Activated T-cell treated with anti-CD3 and anti-CD28 coated beads, Interleukin-2, amount 50 U/mL, for 4 hours (primary cell): ENCODE data around the gene UBASH3B. TPM values are rescaled to one million over a fixed set of nuclear protein-coding genes. Genes with fewer than 3 reads are reported as not detected.

Source experiments
- ATAC-seq, 2 donors: fragments of 200-7000 bp; cut with Tn5 transposase; one replicate each; pipeline ENCODE4 v1.10.0; 2021
- DNase-seq: peaks from one replicate; pipeline ENCODE4 v3.0.0-alpha.2; 2020
- H3K27me3 Mint-ChIP-seq: one replicate; pipeline ENCODE4 v1.8.0; 2021; ENCODE audit warnings: low read depth, mixed read lengths
- H3K36me3 Mint-ChIP-seq: one replicate; pipeline ENCODE4 v1.8.0; 2022; ENCODE audit warnings: mixed read lengths; ENCODE audit not compliant: insufficient read depth
- H3K4me1 Mint-ChIP-seq: one replicate; pipeline ENCODE4 v1.8.0; 2021; ENCODE audit warnings: low read depth, mixed read lengths
- H3K4me3 Mint-ChIP-seq: one replicate; pipeline ENCODE4 v1.8.0; 2021; ENCODE audit warnings: mild to moderate bottlenecking, moderate library complexity, mixed read lengths
- H3K9me3 Mint-ChIP-seq: one replicate; pipeline ENCODE4 v1.8.0; 2021; ENCODE audit warnings: mixed read lengths
- total RNA-seq, 3 donors: library from RNA; stranded (reverse); gene quantifications; one replicate each; pipeline ENCODE4 v1.2.1, GENCODE V29; 2021

Gene UBASH3B
- total RNA-seq, 3 donors from 2014 or later = 37.6 to 53.3 (median 39.9) TPM

DNA sequence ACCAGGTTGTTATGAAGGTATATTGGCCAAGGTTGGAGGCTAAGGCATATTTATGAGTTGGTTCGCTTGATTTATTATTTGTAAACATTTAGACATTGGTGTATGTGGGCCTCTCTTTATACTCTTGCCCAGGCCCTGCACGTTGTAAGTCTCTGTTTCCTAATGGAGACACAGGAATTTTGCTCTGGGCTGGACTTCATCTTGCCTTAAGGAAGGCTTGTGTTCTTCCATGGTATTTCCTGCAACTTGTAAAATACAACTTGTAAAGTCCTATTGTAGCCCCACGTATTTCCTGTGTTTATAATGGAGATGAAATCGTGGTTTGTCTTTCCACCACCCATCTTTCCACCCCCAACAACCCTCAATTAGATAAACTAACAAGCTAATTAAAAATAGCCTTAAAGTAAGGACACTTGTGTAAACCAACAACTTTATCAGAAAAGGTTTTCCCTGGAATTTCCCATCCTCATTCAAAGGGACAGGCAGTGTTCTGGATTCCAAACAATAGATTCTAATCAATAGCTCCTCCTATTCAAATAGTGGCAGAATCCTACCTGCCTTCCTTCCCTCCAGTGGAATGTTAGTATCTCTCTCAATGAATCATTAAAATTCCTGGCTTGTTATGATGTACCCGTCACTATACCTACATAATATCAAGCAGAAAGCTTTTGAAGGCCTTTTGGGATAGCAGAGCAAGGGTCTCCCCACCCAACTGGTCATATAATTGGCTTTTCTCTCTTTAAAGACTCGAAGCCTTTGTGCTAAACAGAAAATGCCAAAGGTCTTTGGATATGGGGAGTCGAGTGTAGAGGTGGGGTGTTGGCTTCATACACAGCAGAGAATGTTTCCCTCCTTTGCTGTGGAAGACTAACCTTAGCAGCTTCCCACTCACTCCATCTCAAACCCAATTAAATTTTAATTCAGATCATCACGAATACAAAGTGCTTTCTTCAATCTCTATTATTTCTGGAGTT lies 77.1 kb downstream of the UBASH3B start:
- ATAC-seq (no peak), DNase-seq (no peak)
- no peaks in the 10 kb centered on the region for H3K9me3 Mint-ChIP-seq
- H3K4me1 Mint-ChIP-seq = peaks cover 30% of the 10 kb centered on the region
- peaks cover 4% of the 10 kb centered on the region for H3K36me3 Mint-ChIP-seq
- no peak overlapping the region for H3K4me3 Mint-ChIP-seq
- no peaks in the 10 kb centered on the region for H3K27me3 Mint-ChIP-seq

DNA sequence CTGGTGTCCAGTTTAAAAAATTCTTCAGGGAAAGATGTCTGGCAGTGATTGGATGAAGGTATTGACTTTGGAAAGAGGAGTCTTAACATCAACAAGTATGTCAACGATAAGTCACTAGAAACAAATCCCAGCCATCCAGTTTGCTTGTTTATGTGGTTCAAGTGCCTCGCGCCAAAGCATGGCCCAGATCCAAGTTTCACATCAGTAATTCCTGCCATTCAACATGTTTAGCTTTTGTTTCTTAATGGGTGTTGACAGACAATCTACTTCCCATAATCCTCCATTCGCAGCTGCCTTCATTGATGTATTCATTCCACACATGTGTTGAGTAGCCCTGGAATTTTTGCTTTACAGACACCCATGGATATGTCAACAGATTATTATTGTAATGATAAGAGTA lies 77.8 kb downstream of the UBASH3B start:
- Mint-ChIP-seq H3K4me3 (no peak overlapping the region), H3K4me1 (peaks cover 23% of the 10 kb centered on the region), H3K27me3 (no peaks in the 10 kb centered on the region), H3K36me3 (peaks cover 4% of the 10 kb centered on the region), H3K9me3 (no peaks in the 10 kb centered on the region)
- DNase-seq = no peak
- ATAC-seq = no peak

DNA sequence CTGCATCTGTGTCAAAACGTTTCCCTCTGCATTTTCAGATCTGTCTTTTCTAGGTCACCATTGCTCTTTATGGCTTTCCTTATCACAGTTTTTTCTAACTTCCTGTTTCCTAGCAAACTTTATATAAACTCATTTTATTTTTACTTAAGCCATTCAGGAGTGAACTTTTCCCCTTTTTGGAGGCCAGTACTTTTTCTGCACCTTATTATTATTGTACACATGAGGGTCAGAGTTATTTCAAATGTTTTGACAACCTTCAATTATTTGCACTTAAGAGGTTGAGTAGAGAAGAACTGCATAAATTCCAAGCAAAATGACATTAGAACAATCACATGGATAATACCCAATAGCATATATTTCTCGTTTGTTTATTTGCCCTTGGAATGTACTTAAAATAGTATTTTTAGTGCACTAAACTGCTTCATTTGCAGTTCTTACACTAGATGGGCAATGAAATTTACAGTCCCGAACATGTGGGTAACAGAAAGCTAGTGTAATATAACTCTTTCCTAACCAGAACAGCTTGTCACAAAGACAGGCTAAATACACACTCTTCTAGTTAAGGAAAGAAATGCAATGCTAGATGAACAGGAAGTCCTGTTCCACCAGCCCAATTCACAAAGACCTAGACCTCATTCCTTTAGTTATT lies 79.5 kb downstream of the UBASH3B start:
- no peak for DNase-seq
- no peak for ATAC-seq
- H3K27me3 Mint-ChIP-seq = no peaks in the 10 kb centered on the region
- no peak overlapping the region for H3K4me3 Mint-ChIP-seq
- peaks cover 18% of the 10 kb centered on the region for H3K4me1 Mint-ChIP-seq
- H3K9me3 Mint-ChIP-seq = no peaks in the 10 kb centered on the region
- peaks cover 2% of the 10 kb centered on the region for H3K36me3 Mint-ChIP-seq

DNA sequence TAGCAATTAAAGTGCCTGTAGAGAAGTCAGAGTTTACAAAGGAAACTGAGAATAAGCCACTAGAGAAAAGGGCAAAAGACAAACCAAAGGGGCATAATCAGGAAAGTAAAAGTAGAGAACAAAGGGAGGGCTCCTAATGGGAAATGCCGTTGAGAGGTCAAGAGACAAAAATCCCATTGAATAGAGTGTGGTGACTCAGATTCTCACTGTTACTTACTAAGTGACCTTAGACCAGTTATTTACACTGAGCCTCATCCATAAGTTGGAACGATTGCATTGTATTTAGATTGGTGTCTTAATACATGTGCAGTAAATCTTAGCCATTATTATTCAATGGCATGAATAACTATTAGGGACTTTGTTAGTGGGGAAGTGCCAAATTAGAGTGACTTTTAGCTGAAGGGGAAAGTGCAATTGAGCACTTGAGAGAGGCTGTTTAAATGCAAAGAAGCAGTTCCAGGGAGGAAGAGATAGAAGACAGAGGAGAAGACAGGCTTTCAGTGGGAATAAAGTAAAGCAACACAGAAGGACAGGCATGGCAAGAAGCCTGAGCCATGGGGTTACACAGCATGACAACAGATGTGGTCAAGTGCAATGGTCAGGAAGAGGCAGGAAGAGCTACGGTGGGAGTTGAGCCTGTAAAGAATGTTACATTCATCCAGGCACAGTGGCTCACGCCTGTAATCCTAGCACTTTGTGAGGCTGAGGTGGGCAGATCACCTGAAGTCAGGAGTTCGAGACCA lies 82.6 kb downstream of the UBASH3B start:
- no peak for DNase-seq
- H3K9me3 Mint-ChIP-seq = no peaks in the 10 kb centered on the region
- H3K36me3 Mint-ChIP-seq = no peaks in the 10 kb centered on the region
- ATAC-seq = no peak
- no peaks in the 10 kb centered on the region for H3K27me3 Mint-ChIP-seq
- no peak overlapping the region for H3K4me3 Mint-ChIP-seq
- peaks cover 18% of the 10 kb centered on the region for H3K4me1 Mint-ChIP-seq

DNA sequence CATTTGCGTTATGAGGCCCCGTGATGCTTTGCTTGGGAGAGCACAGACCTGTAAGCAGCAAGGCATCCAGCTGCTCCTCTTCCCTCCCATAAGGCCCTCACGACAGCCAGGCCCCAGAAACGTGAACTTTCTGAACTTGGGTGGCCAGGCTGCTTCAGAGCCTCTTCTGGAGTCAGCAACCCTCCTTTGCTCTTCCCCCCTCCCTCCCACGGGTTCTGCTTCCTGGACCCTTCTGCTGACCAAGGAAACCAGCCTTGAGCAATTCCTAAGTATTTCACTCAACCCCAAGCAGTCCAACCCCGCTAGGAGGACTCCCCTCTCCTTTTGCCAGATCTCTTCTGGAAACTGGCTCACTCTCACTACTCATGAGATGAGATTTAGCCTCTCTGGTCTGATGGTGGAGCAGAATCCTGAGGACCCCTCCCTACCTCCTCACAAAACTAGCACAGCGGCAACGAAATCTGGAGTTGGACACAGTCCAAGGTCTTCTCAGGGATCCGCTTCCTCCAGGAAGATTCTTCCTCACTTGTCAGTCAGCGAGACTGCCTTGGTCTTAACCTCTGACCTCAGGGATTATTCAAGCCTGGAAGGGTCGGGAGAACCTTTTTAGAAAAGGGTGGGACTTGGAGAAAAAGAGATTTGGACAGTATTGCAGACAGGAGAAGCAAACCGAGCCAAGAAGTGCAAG lies 86.2 kb downstream of the UBASH3B start:
- Mint-ChIP-seq H3K27me3 (no peaks in the 10 kb centered on the region), H3K4me3 (no peak overlapping the region), H3K9me3 (peaks cover 5% of the 10 kb centered on the region), H3K4me1 (peaks cover 18% of the 10 kb centered on the region), H3K36me3 (no peaks in the 10 kb centered on the region)
- DNase-seq (no peak), ATAC-seq (no peak)

DNA sequence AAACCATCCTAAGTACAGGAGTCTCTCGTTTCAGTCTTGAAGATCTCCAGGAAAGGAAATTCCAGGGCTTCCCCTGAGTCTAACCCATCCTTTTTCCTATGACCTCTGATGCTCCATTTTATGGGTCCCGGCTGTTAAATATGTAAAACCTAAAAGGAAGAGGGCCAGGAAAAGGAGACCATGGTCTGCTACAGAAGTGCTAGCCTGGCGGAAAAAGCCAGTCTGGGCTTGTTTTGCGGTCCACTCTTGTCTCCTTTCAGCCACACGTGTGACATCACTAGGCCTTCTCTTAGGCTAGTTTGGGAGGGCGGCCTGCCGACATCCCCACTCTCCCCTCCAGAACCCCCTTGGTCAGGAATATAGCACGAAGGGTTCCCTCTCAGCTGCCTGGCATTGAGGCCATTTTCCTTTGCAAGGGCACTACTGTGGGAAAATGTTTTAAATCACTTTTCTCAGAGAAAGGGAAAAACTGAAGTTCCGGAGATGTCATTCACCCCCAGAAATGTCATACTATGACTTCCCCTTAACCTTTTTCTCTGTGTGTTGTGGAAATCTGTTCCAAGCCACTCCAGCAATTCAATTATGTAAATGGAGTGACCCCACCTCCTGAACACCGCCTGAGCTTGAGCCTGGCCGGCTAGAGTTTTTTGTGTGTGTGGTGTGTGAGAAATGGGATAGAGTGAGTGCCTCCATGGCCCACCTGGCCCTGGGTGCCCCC lies 86.9 kb downstream of the UBASH3B start:
- H3K36me3 Mint-ChIP-seq = no peaks in the 10 kb centered on the region
- peaks cover 18% of the 10 kb centered on the region for H3K4me1 Mint-ChIP-seq
- no peak overlapping the region for H3K4me3 Mint-ChIP-seq
- H3K27me3 Mint-ChIP-seq = no peaks in the 10 kb centered on the region
- ATAC-seq (no peak), DNase-seq (no peak)
- peaks cover 5% of the 10 kb centered on the region for H3K9me3 Mint-ChIP-seq

DNA sequence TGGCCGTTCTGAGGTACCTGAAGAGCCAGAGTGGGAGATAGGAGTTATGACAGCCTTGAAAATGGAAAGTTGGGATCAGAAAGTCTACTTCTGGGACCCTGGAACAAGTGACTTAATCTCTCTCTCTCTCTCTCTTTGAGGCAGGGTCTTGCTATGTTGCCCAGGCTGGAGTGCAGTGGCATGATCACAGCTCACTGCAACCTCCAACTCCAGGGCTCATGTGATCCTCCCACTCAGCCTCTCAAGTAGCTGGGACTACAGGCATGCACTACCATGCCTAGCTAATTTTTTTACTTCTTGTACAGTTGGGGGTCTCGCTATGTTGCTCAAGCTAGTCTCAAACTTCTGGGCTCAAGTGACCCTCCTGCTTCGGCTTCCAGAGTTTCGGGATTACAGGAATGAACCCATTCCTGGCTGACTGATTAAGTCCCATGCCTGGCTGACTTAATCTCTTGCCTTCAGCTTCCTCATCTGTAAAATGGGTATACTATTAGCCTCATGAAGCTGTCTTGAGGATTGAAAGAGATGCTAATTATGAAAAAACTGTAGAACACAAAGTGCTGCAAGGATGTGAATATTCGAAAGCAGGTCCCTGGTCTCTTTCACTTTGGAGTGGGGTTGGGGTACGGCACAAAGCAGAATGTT lies 87.7 kb downstream of the UBASH3B start:
- peaks cover 22% of the 10 kb centered on the region for H3K4me1 Mint-ChIP-seq
- no peaks in the 10 kb centered on the region for H3K36me3 Mint-ChIP-seq
- peaks cover 5% of the 10 kb centered on the region for H3K9me3 Mint-ChIP-seq
- no peak for DNase-seq
- no peak overlapping the region for H3K4me3 Mint-ChIP-seq
- peak; percentile 3 to 7 for ATAC-seq
- H3K27me3 Mint-ChIP-seq = no peaks in the 10 kb centered on the region

DNA sequence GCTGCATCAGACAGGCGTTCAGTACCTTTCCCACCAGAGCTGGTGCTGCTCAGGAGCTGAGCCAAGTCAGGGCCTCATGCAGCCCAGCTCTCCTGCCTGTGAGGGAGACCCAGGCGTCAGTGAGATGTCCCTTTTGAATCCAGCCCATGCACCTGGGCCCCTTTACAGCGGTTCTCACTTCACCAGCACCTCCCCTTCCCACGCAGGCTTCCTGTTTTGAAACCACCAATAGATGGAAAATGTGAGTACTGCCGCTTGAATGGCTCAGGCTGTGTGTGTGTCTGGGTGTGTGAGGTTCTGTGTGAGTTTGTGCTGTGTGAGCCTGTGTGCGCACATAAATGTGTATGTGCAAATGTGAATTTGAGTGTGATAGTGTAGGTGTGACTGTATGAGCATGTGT lies 88.4 kb downstream of the UBASH3B start:
- no peaks in the 10 kb centered on the region for H3K36me3 Mint-ChIP-seq
- DNase-seq (peak; percentile 73), ATAC-seq (peak; percentile 61 to 66)

DNA sequence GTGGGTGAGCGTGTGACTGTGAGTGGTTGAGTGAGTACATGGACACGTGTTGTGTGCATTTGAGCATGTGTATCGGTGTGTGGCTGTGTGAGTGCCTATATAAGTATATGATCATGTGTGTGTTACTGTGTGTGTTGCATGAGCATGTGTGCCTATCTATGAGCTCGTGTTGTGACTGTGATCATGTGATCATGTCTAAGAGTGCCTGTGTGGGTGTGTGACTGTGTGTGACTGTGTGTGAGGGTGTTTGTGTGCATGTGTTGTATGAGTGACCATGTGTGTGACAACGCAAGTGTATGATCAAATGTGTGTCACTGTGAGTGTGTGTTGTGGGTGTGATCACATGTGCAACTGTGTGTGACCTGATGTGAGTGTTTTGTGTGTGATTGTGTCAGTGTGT lies 88.8 kb downstream of the UBASH3B start:
- ATAC-seq (no peak), DNase-seq (no peak)
- no peak overlapping the region for H3K4me3 Mint-ChIP-seq
- no peaks in the 10 kb centered on the region for H3K36me3 Mint-ChIP-seq
- no peaks in the 10 kb centered on the region for H3K27me3 Mint-ChIP-seq
- H3K4me1 Mint-ChIP-seq = peaks cover 33% of the 10 kb centered on the region
- H3K9me3 Mint-ChIP-seq = peaks cover 5% of the 10 kb centered on the region

More for the DNA sequence above, 88.4 kb downstream of the UBASH3B start:
- Mint-ChIP-seq H3K9me3 (peaks cover 5% of the 10 kb centered on the region), H3K4me1 (peaks cover 29% of the 10 kb centered on the region), H3K27me3 (no peaks in the 10 kb centered on the region), H3K4me3 (no peak overlapping the region)

DNA sequence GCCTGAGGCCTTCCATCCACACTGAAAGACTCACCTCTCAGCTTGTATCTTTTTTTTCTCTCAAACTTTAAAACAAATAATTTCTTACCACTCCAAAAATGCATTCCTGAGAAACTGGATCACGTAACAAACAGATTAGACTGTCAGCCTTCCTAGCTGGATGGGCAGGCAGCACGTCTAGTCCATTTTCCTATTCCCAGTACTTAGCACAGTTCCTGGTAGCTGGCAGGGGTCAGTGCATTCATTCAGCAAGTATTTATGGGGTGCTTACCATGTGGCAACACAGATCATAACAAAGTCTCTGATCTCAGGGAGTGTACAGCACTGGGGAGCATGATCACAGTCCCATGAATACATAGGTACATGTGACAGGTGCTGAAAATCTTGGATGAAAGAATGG lies 89.6 kb downstream of the UBASH3B start:
- Mint-ChIP-seq H3K9me3 (peaks cover 5% of the 10 kb centered on the region), H3K36me3 (no peaks in the 10 kb centered on the region), H3K27me3 (no peaks in the 10 kb centered on the region), H3K4me3 (no peak overlapping the region), H3K4me1 (peaks cover 31% of the 10 kb centered on the region)
- DNase-seq (no peak), ATAC-seq (no peak)

DNA sequence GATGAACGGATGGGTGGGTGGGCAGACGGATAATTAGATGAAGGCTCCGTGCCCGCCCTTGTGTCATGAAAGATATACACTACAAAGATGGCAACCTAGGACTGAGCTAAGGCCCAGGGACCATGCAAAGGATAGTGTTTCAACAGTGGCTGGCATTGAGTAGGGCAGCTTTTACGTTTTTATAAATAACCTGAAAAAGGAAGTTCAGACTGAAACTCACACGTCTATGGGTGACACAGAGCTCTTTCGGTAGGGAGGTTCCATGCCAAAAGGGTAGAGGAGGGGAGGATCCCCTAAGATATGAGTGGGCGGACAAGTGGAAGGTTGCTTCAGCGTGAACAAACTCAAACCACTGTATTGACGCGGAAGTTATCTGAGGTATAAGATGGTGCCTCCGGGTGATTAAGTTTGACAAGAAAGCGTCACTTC lies 90.5 kb downstream of the UBASH3B start:
- Mint-ChIP-seq H3K36me3 (no peaks in the 10 kb centered on the region), H3K4me3 (peak overlapping the region; percentile 39), H3K4me1 (peaks cover 39% of the 10 kb centered on the region), H3K9me3 (peaks cover 5% of the 10 kb centered on the region), H3K27me3 (no peaks in the 10 kb centered on the region)
- ATAC-seq = peak; percentile 71 to 77
- DNase-seq = peak; percentile 57

DNA sequence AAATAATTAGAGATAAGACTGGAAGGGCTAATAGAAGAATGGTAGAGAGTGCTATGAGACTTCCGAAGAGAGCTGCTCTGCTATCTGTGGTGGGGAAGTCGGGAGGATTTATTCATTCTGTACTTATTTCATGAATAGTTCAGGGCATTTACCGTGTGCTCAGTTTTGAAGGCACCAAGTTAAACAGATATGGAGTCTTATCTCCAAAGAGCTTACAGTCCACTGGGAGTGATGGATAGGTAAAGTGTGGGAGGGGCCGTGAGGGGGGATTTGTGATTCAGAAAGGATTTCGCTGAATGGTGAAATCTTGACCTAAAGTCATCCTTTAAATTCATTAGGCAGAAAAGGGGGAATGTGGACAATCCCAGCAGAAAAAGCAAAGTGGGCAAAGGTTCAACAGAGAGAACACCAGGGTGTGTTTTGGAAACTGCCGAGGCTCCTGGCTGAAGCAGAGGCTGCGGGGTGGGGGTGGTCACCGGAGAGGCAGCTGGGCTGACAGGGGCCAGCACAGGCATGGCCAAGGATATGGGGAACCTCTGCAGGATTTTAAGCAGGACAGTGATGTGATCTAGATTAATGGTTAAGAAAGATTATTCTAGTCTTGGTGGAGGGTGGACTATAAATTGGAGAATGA lies 91.2 kb downstream of the UBASH3B start:
- ATAC-seq = no peak

DNA sequence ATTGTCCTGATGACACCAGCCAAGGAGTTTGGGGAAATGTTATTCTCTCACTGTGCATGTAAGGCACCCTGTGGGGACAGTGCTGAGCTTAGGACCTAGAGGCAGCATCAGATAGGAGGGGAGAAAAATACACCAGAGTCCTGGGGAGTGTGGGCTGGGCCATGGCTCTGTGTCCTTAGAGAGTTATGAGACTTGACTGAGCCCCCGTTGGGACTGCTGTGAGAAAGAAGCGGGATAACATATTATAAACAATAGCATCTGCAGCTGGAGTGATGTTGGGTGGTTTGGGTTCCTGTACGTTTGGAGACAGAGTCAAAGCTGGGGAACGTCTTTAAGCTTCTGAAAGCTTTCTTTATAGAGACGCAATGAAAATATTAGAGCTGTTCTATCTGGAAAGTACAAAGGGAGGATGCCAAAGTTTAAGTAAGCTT lies 91.8 kb downstream of the UBASH3B start:
- H3K9me3 Mint-ChIP-seq = peaks cover 5% of the 10 kb centered on the region
- peaks cover 37% of the 10 kb centered on the region for H3K4me1 Mint-ChIP-seq
- H3K4me3 Mint-ChIP-seq = no peak overlapping the region

More for the DNA sequence above, 91.2 kb downstream of the UBASH3B start:
- H3K4me3 Mint-ChIP-seq = peak overlapping the region; percentile 32
- no peaks in the 10 kb centered on the region for H3K36me3 Mint-ChIP-seq
- DNase-seq = no peak
- H3K27me3 Mint-ChIP-seq = no peaks in the 10 kb centered on the region
- H3K4me1 Mint-ChIP-seq = peaks cover 39% of the 10 kb centered on the region
- peaks cover 5% of the 10 kb centered on the region for H3K9me3 Mint-ChIP-seq

More for the DNA sequence above, 91.8 kb downstream of the UBASH3B start:
- Mint-ChIP-seq H3K36me3 (no peaks in the 10 kb centered on the region), H3K27me3 (no peaks in the 10 kb centered on the region)
- DNase-seq = no peak
- ATAC-seq = no peak
